Upper lobe of right lung (tissue), 1 donor: ENCODE measurements around the gene ASCC2. TPM values are rescaled to one million over a fixed set of nuclear protein-coding genes. Genes with fewer than 3 reads are reported as not detected.
A peak's percentile ranks its signal among the peaks of the same experiment; 100 is the strongest.
"Not testable (repeated sequence)": the region's sequence is repeated elsewhere in the genome, so short reads cannot be mapped to it uniquely, and the experiment has no call there.

Source experiments
- ATAC-seq: fragments of 200-7000 bp; cut with Tn5 transposase; one replicate; pipeline ENCODE4 v1.9.1; 2020; ENCODE audit warnings: mild to moderate bottlenecking, moderate library complexity
- DNase-seq: peaks from one replicate; pipeline ENCODE4 v3.0.0-alpha.2; 2020
- H3K27ac ChIP-seq: fragments of 200-600 bp; one replicate; pipeline ENCODE4 v1.8.0; 2022
- H3K27me3 ChIP-seq: fragments of 200-600 bp; one replicate; pipeline ENCODE4 v1.8.0; 2022; ENCODE audit warnings: mild to moderate bottlenecking
- H3K36me3 ChIP-seq: fragments of 200-600 bp; one replicate; pipeline ENCODE4 v1.8.0; 2022
- H3K4me1 ChIP-seq: fragments of 200-600 bp; one replicate; pipeline ENCODE4 v1.8.0; 2022
- H3K4me3 ChIP-seq: fragments of 200-600 bp; one replicate; pipeline ENCODE4 v1.8.0; 2022; ENCODE audit warnings: mild to moderate bottlenecking
- H3K9me3 ChIP-seq: fragments of 200-600 bp; one replicate; pipeline ENCODE4 v1.8.0; 2022
- CTCF ChIP-seq: fragments of 200-600 bp; IDR thresholded peaks from one replicate; pipeline ENCODE4 v1.8.0; 2022; ENCODE audit warnings: antibody characterized with exemption
- intact Hi-C: fragments of 100-400 bp; cut with DNase I; formaldehyde crosslinking; loops from one replicate; pipeline ENCODE4 v1.11.0; 2022
- total RNA-seq: library from RNA; stranded (reverse); fragmentation: NEBNext Ultra II Directional; extraction: Animal tissue kit (Norgen Biotek cat#: 25700); gene quantifications from one replicate; pipeline ENCODE4 v1.2.1, GENCODE V29; 2021
- donor health status: DM: no; HTN: yes; CAD: no; lungs with severe emphysema.

ASCC2 gene
- total RNA-seq, 1 donor from 2014 or later = 54.6 TPM

- intact Hi-C loops = no loop called here
- no peak for ATAC-seq
- no peak for DNase-seq
- Histone ChIP-seq H3K27me3 (no peaks in the 10 kb centered on the region), H3K27ac (no peak overlapping the region), H3K9me3 (no peaks in the 10 kb centered on the region), H3K4me1 (peaks cover 3% of the 10 kb centered on the region), H3K4me3 (no peak overlapping the region), H3K36me3 (peaks cover 65% of the 10 kb centered on the region)
- TF ChIP-seq CTCF = no peak
Observed at GRCh38 chr22:29830585-29830984, 7.5 kb downstream of the ASCC2 start.

GRCh38 chr22:29827726-29828125 is 10.3 kb downstream of the ASCC2 start:
- H3K9me3 ChIP-seq, ATAC-seq, H3K4me3 ChIP-seq, intact Hi-C loops, H3K27me3 ChIP-seq, DNase-seq, H3K27ac ChIP-seq, H3K4me1 ChIP-seq: not testable (repeated sequence)
- peaks cover 71% of the 10 kb centered on the region for H3K36me3 ChIP-seq

GRCh38 chr22:29827091-29827490 is 11.0 kb downstream of the ASCC2 start:
- intact Hi-C loops = no loop called here
- Histone ChIP-seq H3K4me3 (no peak overlapping the region), H3K27ac (no peak overlapping the region), H3K4me1 (peaks cover 3% of the 10 kb centered on the region), H3K9me3 (no peaks in the 10 kb centered on the region), H3K36me3 (peaks cover 71% of the 10 kb centered on the region), H3K27me3 (no peaks in the 10 kb centered on the region)
- no peak for TF ChIP-seq CTCF
- no peak for ATAC-seq
- DNase-seq = no peak

GRCh38 chr22:29825578-29825977 is 12.5 kb downstream of the ASCC2 start:
- Histone ChIP-seq H3K27me3 (no peaks in the 10 kb centered on the region), H3K36me3 (peaks cover 71% of the 10 kb centered on the region), H3K9me3 (no peaks in the 10 kb centered on the region), H3K4me1 (peaks cover 7% of the 10 kb centered on the region), H3K4me3 (no peak overlapping the region), H3K27ac (no peak overlapping the region)
- TF ChIP-seq CTCF = no peak
- intact Hi-C loops = no loop called here
- DNase-seq (no peak), ATAC-seq (no peak)

- H3K4me3 ChIP-seq = no peak overlapping the region
- intact Hi-C loops = no loop called here
- H3K4me1 ChIP-seq = peaks cover 7% of the 10 kb centered on the region
- no peaks in the 10 kb centered on the region for H3K27me3 ChIP-seq
- no peak overlapping the region for H3K27ac ChIP-seq
- no peak for DNase-seq
- ATAC-seq = no peak
- no peak for TF ChIP-seq CTCF
- H3K36me3 ChIP-seq = peaks cover 71% of the 10 kb centered on the region
- H3K9me3 ChIP-seq = no peaks in the 10 kb centered on the region
Observed at GRCh38 chr22:29824677-29825076, 13.4 kb downstream of the ASCC2 start.

GRCh38 chr22:29821291-29822016 is 16.6 kb downstream of the ASCC2 start:
- DNase-seq = peak; percentile 91
- H3K36me3 ChIP-seq = peaks cover 80% of the 10 kb centered on the region
- intact Hi-C loops = no loop called here

More at GRCh38 chr22:29821291-29822016, 16.6 kb downstream of the ASCC2 start:
- Histone ChIP-seq H3K4me3 (no peak overlapping the region), H3K4me1 (peaks cover 14% of the 10 kb centered on the region), H3K27me3 (no peaks in the 10 kb centered on the region), H3K9me3 (no peaks in the 10 kb centered on the region), H3K27ac (peak overlapping the region; percentile 65)
- peak; percentile 93 for ATAC-seq
- TF ChIP-seq CTCF = no peak
